HEK293 (cell line): ENCODE data around the gene THEM4.

ENCODE experiments used
- CTCF ChIA-PET: fragments of 350-600 bp; formaldehyde crosslinking; extraction: SDS; loops from one replicate; lab custom pipeline; 2021; ENCODE audit warnings: antibody characterized with exemption; lab: Yijun Ruan, JAX
- POLR2A ChIA-PET: fragments of 300-600 bp; formaldehyde crosslinking; extraction: SDS; loops from one replicate; lab custom pipeline; 2020; ENCODE audit warnings: antibody characterized with exemption, inconsistent platforms; lab: Yijun Ruan, JAX
- H3K27ac ChIP-seq: fragments of 200-500 bp; sonication (Bioruptor generic); 2 replicates; pipeline ENCODE4 v1.5.1; 2014; ENCODE audit warnings: low read depth, low read length, control low read depth, inconsistent platforms; ENCODE audit errors: extremely low read depth
- H3K36me3 ChIP-seq, 2 experiments: fragments of 200-500 bp in 1 of 2; sonication (Bioruptor generic) in 1 of 2; 1 replicate in 1 of 2; 2 replicates in 1 of 2; pipeline ENCODE4 v1.5.1; 2014 to 2017; ENCODE audit warnings: inconsistent platforms in 2 of 2, low read length in 2 of 2; ENCODE audit not compliant: control insufficient read depth in 2 of 2, insufficient read depth in 1 of 2
- H3K4me1 ChIP-seq: fragments of 200-500 bp; sonication (Bioruptor generic); 2 replicates; pipeline ENCODE4 v1.5.1; 2014; ENCODE audit warnings: mild to moderate bottlenecking, low read length, inconsistent platforms; ENCODE audit not compliant: control insufficient read depth, insufficient read depth
- H3K4me3 ChIP-seq: 2 replicates; pipeline ENCODE4 v1.5.1; 2011; ENCODE audit warnings: low read depth, mild to moderate bottlenecking, control low read depth, low read length, moderate library complexity
- H3K9me3 ChIP-seq: fragments of 200-500 bp; sonication (Bioruptor generic); 2 replicates; pipeline ENCODE4 v1.5.1; 2014; ENCODE audit warnings: low read depth, low read length, inconsistent platforms; ENCODE audit not compliant: control insufficient read depth, insufficient read depth
- GLIS1 ChIP-seq: fragments of 450-650 bp; formaldehyde crosslinking; IDR thresholded peaks from 2 replicates; pipeline ENCODE4 v1.5.1; 2016; ENCODE audit warnings: missing biosample characterization, missing genetic modification characterization
- PBX3 ChIP-seq: sonication (generic); formaldehyde crosslinking; IDR thresholded peaks from 2 replicates; pipeline ENCODE4 v1.8.1; 2022; ENCODE audit warnings: mild to moderate bottlenecking, moderate library complexity, missing genetic modification reagents
- PRDM1 ChIP-seq: fragments of 450-650 bp; formaldehyde crosslinking; IDR thresholded peaks from 2 replicates; pipeline ENCODE4; 2016; ENCODE audit warnings: missing biosample characterization, missing genetic modification characterization
- RBAK ChIP-seq: fragments of 450-650 bp; formaldehyde crosslinking; IDR thresholded peaks from 2 replicates; pipeline ENCODE4 v1.5.1; 2016; ENCODE audit warnings: missing biosample characterization, missing genetic modification characterization
- SCRT2 ChIP-seq: fragments of 450-650 bp; formaldehyde crosslinking; IDR thresholded peaks from 2 replicates; pipeline ENCODE4 v1.5.1; 2016; ENCODE audit warnings: missing biosample characterization, missing genetic modification characterization
- TCF7L2 ChIP-seq: IDR thresholded peaks from 2 replicates; pipeline ENCODE4 v1.6.1; 2011; ENCODE audit warnings: low read depth, mild to moderate bottlenecking, inconsistent platforms, low read length, moderate library complexity, borderline replicate concordance
- YY1 ChIP-seq: fragments of 450-650 bp; formaldehyde crosslinking; IDR thresholded peaks from 2 replicates; pipeline ENCODE4 v1.5.1; 2018; ENCODE audit warnings: missing biosample characterization, missing genetic modification characterization
- ZBTB1 ChIP-seq: fragments of 450-650 bp; formaldehyde crosslinking; IDR thresholded peaks from 2 replicates; pipeline ENCODE4 v1.5.1; 2016; ENCODE audit warnings: missing biosample characterization, missing genetic modification characterization
- ZBTB8A ChIP-seq: fragments of 450-650 bp; formaldehyde crosslinking; IDR thresholded peaks from 2 replicates; pipeline ENCODE4 v1.5.1; 2016; ENCODE audit warnings: missing biosample characterization, missing genetic modification characterization
- ZIC2 ChIP-seq: fragments of 450-650 bp; formaldehyde crosslinking; IDR thresholded peaks from 2 replicates; pipeline ENCODE4 v1.5.1; 2016; ENCODE audit warnings: missing biosample characterization, missing genetic modification characterization
- ZNF10 ChIP-seq: fragments of 450-650 bp; formaldehyde crosslinking; IDR thresholded peaks from 2 replicates; pipeline ENCODE4 v1.5.1; 2017; ENCODE audit warnings: missing biosample characterization, missing genetic modification characterization
- ZNF2 ChIP-seq: fragments of 450-650 bp; formaldehyde crosslinking; IDR thresholded peaks from 2 replicates; pipeline ENCODE4 v1.5.1; 2016; ENCODE audit warnings: missing biosample characterization, missing genetic modification characterization
- ZNF449 ChIP-seq: fragments of 450-650 bp; formaldehyde crosslinking; IDR thresholded peaks from 2 replicates; pipeline ENCODE4 v1.5.1; 2017; ENCODE audit warnings: missing biosample characterization, mild to moderate bottlenecking, missing genetic modification characterization, moderate library complexity
- ZNF48 ChIP-seq: fragments of 450-650 bp; formaldehyde crosslinking; IDR thresholded peaks from 2 replicates; pipeline ENCODE4 v1.5.1; 2016; ENCODE audit warnings: missing biosample characterization, missing genetic modification characterization
- ZNF510 ChIP-seq: fragments of 450-650 bp; formaldehyde crosslinking; IDR thresholded peaks from 2 replicates; pipeline ENCODE4 v1.5.1; 2018; ENCODE audit warnings: mild to moderate bottlenecking, missing genetic modification characterization, missing biosample characterization; ENCODE audit not compliant: insufficient replicate concordance
- ZNF560 ChIP-seq: fragments of 450-650 bp; formaldehyde crosslinking; IDR thresholded peaks from 2 replicates; pipeline ENCODE4 v1.5.1; 2017; ENCODE audit warnings: missing biosample characterization, missing genetic modification characterization, borderline replicate concordance
- ZNF658 ChIP-seq: fragments of 450-650 bp; formaldehyde crosslinking; IDR thresholded peaks from 2 replicates; pipeline ENCODE4; 2016; ENCODE audit warnings: missing biosample characterization, missing genetic modification characterization
- TF ChIP-seq, protein P1 (sequence below): fragments of 450-650 bp; formaldehyde crosslinking; IDR thresholded peaks from 2 replicates; pipeline ENCODE4 v1.5.1; 2016; ENCODE audit warnings: missing biosample characterization, missing genetic modification characterization
- TF ChIP-seq, protein P2 (sequence below): fragments of 450-650 bp; formaldehyde crosslinking; IDR thresholded peaks from 2 replicates; pipeline ENCODE4 v1.5.1; 2017; ENCODE audit warnings: missing biosample characterization, missing genetic modification characterization
- TF ChIP-seq, protein P3 (sequence below): fragments of 450-650 bp; formaldehyde crosslinking; IDR thresholded peaks from 2 replicates; pipeline ENCODE4 v1.5.1; 2016; ENCODE audit warnings: missing biosample characterization, missing genetic modification characterization

The THEM4 gene

GRCh38 chr1:151939141-151939540 is 29.8 kb upstream of the THEM4 start (continued):
- TF ChIP-seq, protein P1, sequence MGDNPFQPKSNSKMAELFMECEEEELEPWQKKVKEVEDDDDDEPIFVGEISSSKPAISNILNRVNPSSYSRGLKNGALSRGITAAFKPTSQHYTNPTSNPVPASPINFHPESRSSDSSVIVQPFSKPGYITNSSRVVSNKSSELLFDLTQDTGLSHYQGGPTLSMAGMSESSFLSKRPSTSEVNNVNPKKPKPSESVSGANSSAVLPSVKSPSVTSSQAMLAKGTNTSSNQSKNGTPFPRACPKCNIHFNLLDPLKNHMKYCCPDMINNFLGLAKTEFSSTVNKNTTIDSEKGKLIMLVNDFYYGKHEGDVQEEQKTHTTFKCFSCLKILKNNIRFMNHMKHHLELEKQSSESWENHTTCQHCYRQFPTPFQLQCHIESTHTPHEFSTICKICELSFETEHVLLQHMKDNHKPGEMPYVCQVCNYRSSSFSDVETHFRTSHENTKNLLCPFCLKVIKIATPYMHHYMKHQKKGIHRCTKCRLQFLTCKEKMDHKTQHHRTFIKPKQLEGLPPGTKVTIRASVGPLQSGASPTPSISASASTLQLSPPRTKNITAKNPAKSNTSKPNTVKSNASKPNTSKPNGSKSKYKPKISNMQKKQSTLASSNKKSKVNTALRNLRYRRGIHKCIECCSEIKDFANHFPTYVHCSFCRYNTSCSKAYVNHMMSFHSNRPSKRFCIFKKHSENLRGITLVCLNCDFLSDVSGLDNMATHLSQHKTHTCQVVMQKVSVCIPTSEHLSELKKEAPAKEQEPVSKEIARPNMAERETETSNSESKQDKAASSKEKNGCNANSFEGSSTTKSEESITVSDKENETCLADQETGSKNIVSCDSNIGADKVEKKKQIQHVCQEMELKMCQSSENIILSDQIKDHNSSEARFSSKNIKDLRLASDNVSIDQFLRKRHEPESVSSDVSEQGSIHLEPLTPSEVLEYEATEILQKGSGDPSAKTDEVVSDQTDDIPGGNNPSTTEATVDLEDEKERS (tag by site-specific recombination): no peak
- TF ChIP-seq ZBTB1 (no peak), ZNF510 (no peak), PBX3 (CRISPR knock-in tag) (no peak), ZNF449 (tag by site-specific recombination) (no peak)
- TF ChIP-seq, protein P2, sequence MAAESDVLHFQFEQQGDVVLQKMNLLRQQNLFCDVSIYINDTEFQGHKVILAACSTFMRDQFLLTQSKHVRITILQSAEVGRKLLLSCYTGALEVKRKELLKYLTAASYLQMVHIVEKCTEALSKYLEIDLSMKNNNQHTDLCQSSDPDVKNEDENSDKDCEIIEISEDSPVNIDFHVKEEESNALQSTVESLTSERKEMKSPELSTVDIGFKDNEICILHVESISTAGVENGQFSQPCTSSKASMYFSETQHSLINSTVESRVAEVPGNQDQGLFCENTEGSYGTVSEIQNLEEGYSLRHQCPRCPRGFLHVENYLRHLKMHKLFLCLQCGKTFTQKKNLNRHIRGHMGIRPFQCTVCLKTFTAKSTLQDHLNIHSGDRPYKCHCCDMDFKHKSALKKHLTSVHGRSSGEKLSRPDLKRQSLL: no peak

- TF ChIP-seq TCF7L2: peak; percentile 85; the same call in 1 of the 2 replicates
- TF ChIP-seq, protein P3, sequence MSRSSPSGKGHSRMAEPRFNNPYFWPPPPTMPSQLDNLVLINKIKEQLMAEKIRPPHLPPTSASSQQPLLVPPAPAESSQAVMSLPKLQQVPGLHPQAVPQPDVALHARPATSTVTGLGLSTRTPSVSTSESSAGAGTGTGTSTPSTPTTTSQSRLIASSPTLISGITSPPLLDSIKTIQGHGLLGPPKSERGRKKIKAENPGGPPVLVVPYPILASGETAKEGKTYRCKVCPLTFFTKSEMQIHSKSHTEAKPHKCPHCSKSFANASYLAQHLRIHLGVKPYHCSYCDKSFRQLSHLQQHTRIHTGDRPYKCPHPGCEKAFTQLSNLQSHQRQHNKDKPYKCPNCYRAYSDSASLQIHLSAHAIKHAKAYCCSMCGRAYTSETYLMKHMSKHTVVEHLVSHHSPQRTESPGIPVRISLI (tag by site-specific recombination): no peak
- TF ChIP-seq YY1 (tag by site-specific recombination): no peak
- TF ChIP-seq GLIS1: no peak
- no peak for TF ChIP-seq ZBTB8A
- no peak for TF ChIP-seq ZNF560 (tag by site-specific recombination)
- TF ChIP-seq, protein P1 (tag by site-specific recombination): no peak
- TF ChIP-seq ZNF48 (tag by site-specific recombination): no peak
- TF ChIP-seq RBAK: no peak
- TF ChIP-seq ZNF10 (tag by site-specific recombination): no peak
- TF ChIP-seq ZNF658 (tag by site-specific recombination): no peak
- peak; percentile 77; the same call in 1 of the 2 replicates for TF ChIP-seq SCRT2 (tag by site-specific recombination)
- TF ChIP-seq ZIC2 (tag by site-specific recombination): peak; percentile 51
- TF ChIP-seq PRDM1 (tag by site-specific recombination): peak; percentile 80
- TF ChIP-seq ZNF2 (tag by site-specific recombination): no peak
- Histone ChIP-seq H3K27ac (no peak overlapping the region), H3K36me3 (no peaks in the 10 kb centered on the region), H3K4me1 (peaks cover 8% of the 10 kb centered on the region; the same call in 1 of the 2 replicates), H3K9me3 (no peaks in the 10 kb centered on the region), H3K4me3 (no peak overlapping the region)
- ChIA-PET POLR2A (interaction anchor here (2.1 kb wide), 1 partner anchor 58 kb away, joined by 6 read pairs; no protein-coding TSS in a partner anchor), CTCF (interaction anchor here (0.7 to 14.8 kb wide), 12 partner anchors 8 to 1220 kb away, joined by 3 to 301 read pairs (median 10); partner anchors contain the start of gene S100A10)
Observed at GRCh38 chr1:151936653-151937052, 27.3 kb upstream of the THEM4 start.
